K562 (cell line): ENCODE measurements around the gene PLS1.

Experiments
- EP300 ChIP-seq: IDR thresholded peaks from 2 replicates; pipeline ENCODE4 v1.6.1; 2012; ENCODE audit warnings: low read length, improper control_type of control experiment
- HNRNPLL ChIP-seq: fragments of 200-400 bp; formaldehyde crosslinking; IDR thresholded peaks from 2 replicates; pipeline ENCODE4 v1.6.1; 2017; ENCODE audit warnings: low read length, low read depth, mild to moderate bottlenecking; ENCODE audit not compliant: poor library complexity, severe bottlenecking
- NR2F6 ChIP-seq: fragments of 450-650 bp; formaldehyde crosslinking; IDR thresholded peaks from 2 replicates; pipeline ENCODE4 v1.4.0; 2020; ENCODE audit warnings: mild to moderate bottlenecking
- POLR2A ChIP-seq: fragments of 450-650 bp; conservative IDR thresholded peaks from 2 replicates; pipeline ENCODE4 v1.6.1; 2016
- RBM39 ChIP-seq: fragments of 200-400 bp; formaldehyde crosslinking; optimal IDR thresholded peaks from 2 replicates; pipeline ENCODE3; 2018; ENCODE audit warnings: low read depth, low read length
- RFX5 ChIP-seq: IDR thresholded peaks from 2 replicates; pipeline ENCODE4 v1.6.1; 2011; ENCODE audit warnings: low read depth, mild to moderate bottlenecking, improper control_type of control experiment, low read length
- SAFB ChIP-seq: fragments of 200-400 bp; formaldehyde crosslinking; IDR thresholded peaks from 2 replicates; pipeline ENCODE4 v1.6.1; 2017; ENCODE audit warnings: low read depth, low read length, borderline replicate concordance
- ZNF695 ChIP-seq: fragments of 450-650 bp; formaldehyde crosslinking; IDR thresholded peaks from 2 replicates; pipeline ENCODE4 v1.4.0; 2020; ENCODE audit warnings: mild to moderate bottlenecking, moderate library complexity
- TF ChIP-seq, protein P1 (sequence below), 3 experiments: IDR thresholded peaks in 2 of 3; conservative IDR thresholded peaks in 1 of 3; 2 replicates each; pipeline ENCODE4 v1.5.1; 2011 to 2012; ENCODE audit warnings: low read length in 3 of 3, mild to moderate bottlenecking in 3 of 3, control low read depth in 2 of 3, improper control_type of control experiment in 1 of 3, inconsistent platforms in 1 of 3, low read depth in 1 of 3, mixed read lengths in 1 of 3, moderate library complexity in 1 of 3; ENCODE audit not compliant: insufficient read depth in 2 of 3

- TF ChIP-seq, protein P1, sequence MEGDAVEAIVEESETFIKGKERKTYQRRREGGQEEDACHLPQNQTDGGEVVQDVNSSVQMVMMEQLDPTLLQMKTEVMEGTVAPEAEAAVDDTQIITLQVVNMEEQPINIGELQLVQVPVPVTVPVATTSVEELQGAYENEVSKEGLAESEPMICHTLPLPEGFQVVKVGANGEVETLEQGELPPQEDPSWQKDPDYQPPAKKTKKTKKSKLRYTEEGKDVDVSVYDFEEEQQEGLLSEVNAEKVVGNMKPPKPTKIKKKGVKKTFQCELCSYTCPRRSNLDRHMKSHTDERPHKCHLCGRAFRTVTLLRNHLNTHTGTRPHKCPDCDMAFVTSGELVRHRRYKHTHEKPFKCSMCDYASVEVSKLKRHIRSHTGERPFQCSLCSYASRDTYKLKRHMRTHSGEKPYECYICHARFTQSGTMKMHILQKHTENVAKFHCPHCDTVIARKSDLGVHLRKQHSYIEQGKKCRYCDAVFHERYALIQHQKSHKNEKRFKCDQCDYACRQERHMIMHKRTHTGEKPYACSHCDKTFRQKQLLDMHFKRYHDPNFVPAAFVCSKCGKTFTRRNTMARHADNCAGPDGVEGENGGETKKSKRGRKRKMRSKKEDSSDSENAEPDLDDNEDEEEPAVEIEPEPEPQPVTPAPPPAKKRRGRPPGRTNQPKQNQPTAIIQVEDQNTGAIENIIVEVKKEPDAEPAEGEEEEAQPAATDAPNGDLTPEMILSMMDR (IDR thresholded peaks at IDR 0.05 in 2 of 3, conservative IDR thresholded peaks at IDR 0.05 in 1 of 3; ENCODE audit: insufficient read depth in 2 of 3, low read depth in 1 of 3, low read length in 3 of 3), result no peak
- TF ChIP-seq SAFB (no peak), ZNF695 (no peak), NR2F6 (CRISPR knock-in tag) (no peak), RBM39 (no peak), RFX5 (no peak), HNRNPLL (no peak), POLR2A (no peak), EP300 (no peak)
Measured at GRCh38 chr3:142628801-142629200, 32.6 kb downstream of the PLS1 start.
